ENCODE measurements around the gene SULT1B1. TPM values are rescaled to one million over a fixed set of nuclear protein-coding genes. Genes with fewer than 3 reads are reported as not detected.

Gene SULT1B1
- total and polyA plus RNA-seq, 2 of the 8 experiments (the other 6 are each of a cell fraction or from before 2014, with no cell fraction given) = not detected

GRCh38 chr4:69781458-69782418 lies 21.3 kb upstream of the SULT1B1 start (continued):
- TF ChIP-seq CBX8 (IDR thresholded peaks at IDR 0.05; ENCODE audit: borderline replicate concordance, low read depth, low read length) (no peak), BRCA1 (IDR thresholded peaks at IDR 0.05; ENCODE audit: low read depth, low read length) (no peak)
